ENCODE measurements around the gene YPEL1. TPM values are rescaled to one million over a fixed set of nuclear protein-coding genes. Genes with fewer than 3 reads are reported as not detected.

The YPEL1 gene
- total and polyA plus RNA-seq, 10 of the 15 experiments (the other 5 are each of a cell fraction or from before 2014, with no cell fraction given), result 0.13 to 5.0 (median 1.6) TPM

DNA sequence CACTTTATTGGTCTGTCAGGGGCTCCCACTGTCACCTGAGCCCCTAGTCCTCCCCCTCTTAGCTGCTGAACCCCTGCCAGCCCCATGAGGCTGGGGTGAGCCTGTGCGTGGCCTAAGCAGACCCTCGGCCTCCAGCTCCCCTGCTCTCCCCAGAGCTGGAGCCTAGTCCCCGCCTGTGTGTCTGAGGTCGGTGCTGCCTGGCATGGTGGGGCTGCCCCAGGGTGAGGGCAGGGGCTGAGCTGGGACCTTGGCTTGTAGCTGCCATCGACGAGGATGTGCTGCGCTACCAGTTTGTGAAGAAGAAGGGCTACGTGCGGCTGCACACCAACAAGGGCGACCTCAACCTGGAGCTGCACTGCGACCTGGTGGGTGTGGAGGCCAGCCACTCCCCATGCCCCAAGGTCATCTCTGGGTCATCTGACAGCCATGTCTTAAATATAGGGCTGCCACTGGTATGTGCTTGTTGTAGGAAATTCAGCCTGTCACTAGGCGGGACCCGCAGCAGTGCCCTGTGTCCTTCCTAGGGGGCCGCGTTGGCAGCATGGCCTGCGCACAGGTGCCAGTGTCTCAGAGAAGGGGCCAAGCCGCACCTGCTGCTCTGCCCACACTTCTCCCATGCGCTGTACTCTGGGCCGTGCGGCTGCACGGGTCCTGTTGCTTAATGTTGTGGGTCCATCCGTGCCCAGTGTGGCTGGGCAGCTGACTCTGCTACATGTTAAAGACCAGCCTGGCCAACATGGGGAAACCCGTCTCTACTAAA is 48.8 kb downstream of the YPEL1 start:
- Histone ChIP-seq H3K9me3 (replicated peaks; ENCODE audit: control insufficient read depth, insufficient read depth, low read length) (no peaks in the 10 kb centered on the region), H3K79me2 (ENCODE audit: control insufficient read depth, insufficient read depth, low read length) (no peaks in the 10 kb centered on the region), H3K9ac (ENCODE audit: control insufficient read depth, insufficient read depth, low read length) (no peak overlapping the region), H4K20me1 (ENCODE audit: control insufficient read depth, insufficient read depth) (no peaks in the 10 kb centered on the region), H3K36me3 (ENCODE audit: control insufficient read depth in 2 of 2, insufficient read depth in 2 of 2, low read length in 1 of 2) (peaks cover 19 to 26% of the 10 kb centered on the region in 2 experiments), H3K27me3 (replicated peaks in 1 of 2; ENCODE audit: control insufficient read depth in 2 of 2, insufficient read depth in 2 of 2, low read length in 1 of 2) (no peaks in the 10 kb centered on the region), H3K4me2 (ENCODE audit: control insufficient read depth, insufficient read depth) (no peak overlapping the region), H3K4me1 (ENCODE audit: control insufficient read depth, insufficient read depth, low read length) (peaks cover 27% of the 10 kb centered on the region), H3K4me3 (no peak overlapping the region), H3K27ac (ENCODE audit: control insufficient read depth, insufficient read depth) (no peak overlapping the region), H2AFZ (ENCODE audit: control insufficient read depth, low read depth, low read length) (no peak overlapping the region)
- CTCF ChIA-PET, result no interaction called here
- no peak for DNase-seq (ENCODE audit: low read depth, low spot score)
- in situ Hi-C loops (cut with MboI) (no loop called here), intact Hi-C loops (cut with micrococcal nuclease; ENCODE audit: unreplicated experiment) (no loop called here)
- RAD21 ChIA-PET (ENCODE audit: unreplicated experiment), result no interaction called here
- no TSS peak for BruUV-seq (replicated peaks)
- TF ChIP-seq HDGF (IDR thresholded peaks at IDR 0.05) (no peak), HCFC1 (IDR thresholded peaks at IDR 0.05; ENCODE audit: low read length) (no peak), TCF12 (IDR thresholded peaks at IDR 0.05; ENCODE audit: low read depth, low read length) (no peak)
- POLR2A ChIA-PET, result no interaction called here
- WGBS (ENCODE audit: insufficient coverage, insufficient replicate concordance, low lambda C conversion rate, missing lambda C conversion rate), result 96% methylated on average over 23 of the region's 23 CpGs
- no peak for FAIRE-seq
- no peak for ATAC-seq
- SMC1A ChIA-PET (ENCODE audit: uncharacterized antibody, unreplicated experiment), result no interaction called here

DNA sequence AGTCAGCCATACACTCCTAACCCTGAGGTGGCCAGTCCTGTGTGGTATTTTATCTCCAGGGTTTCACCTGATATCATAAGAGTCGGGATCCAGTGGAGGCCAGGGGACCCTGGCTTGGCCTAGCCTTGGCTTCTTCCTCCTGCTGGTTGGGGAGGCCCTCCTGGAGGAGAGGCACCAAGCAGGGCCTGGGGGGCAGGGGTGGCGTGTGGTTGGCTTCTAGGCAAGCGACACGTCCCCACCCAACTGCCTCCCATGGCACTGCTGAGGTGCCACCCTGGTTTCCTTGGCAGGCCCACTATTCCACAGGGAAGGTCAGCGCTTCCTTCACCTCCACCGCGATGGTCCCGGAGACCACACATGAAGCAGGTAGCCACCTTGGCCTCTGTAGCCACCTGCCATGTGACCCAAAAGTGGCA is 49.4 kb downstream of the YPEL1 start:
- Histone ChIP-seq H3K27ac (ENCODE audit: control insufficient read depth, insufficient read depth) (no peak overlapping the region), H3K36me3 (ENCODE audit: control insufficient read depth in 2 of 2, insufficient read depth in 2 of 2, low read length in 1 of 2) (peaks cover 21 to 27% of the 10 kb centered on the region in 2 experiments), H2AFZ (ENCODE audit: control insufficient read depth, low read depth, low read length) (no peak overlapping the region), H3K4me1 (ENCODE audit: control insufficient read depth, insufficient read depth, low read length) (peaks cover 27% of the 10 kb centered on the region), H3K27me3 (replicated peaks in 1 of 2; ENCODE audit: control insufficient read depth in 2 of 2, insufficient read depth in 2 of 2, low read length in 1 of 2) (no peaks in the 10 kb centered on the region), H3K9ac (ENCODE audit: control insufficient read depth, insufficient read depth, low read length) (no peak overlapping the region), H3K4me2 (ENCODE audit: control insufficient read depth, insufficient read depth) (no peak overlapping the region), H3K4me3 (no peak overlapping the region), H3K79me2 (ENCODE audit: control insufficient read depth, insufficient read depth, low read length) (no peaks in the 10 kb centered on the region), H4K20me1 (ENCODE audit: control insufficient read depth, insufficient read depth) (no peaks in the 10 kb centered on the region), H3K9me3 (replicated peaks; ENCODE audit: control insufficient read depth, insufficient read depth, low read length) (no peaks in the 10 kb centered on the region)
- WGBS (ENCODE audit: insufficient coverage, insufficient replicate concordance, low lambda C conversion rate, missing lambda C conversion rate), result 91% methylated on average over 8 of the region's 8 CpGs
- RAD21 ChIA-PET (ENCODE audit: unreplicated experiment), result no interaction called here
- DNase-seq (ENCODE audit: low read depth, low spot score) (no peak), ATAC-seq (no peak), FAIRE-seq (no peak)
- POLR2A ChIA-PET, result no interaction called here
- intact Hi-C loops (cut with micrococcal nuclease; ENCODE audit: unreplicated experiment) (no loop called here), in situ Hi-C loops (cut with MboI) (no loop called here)
- no TSS peak for BruUV-seq (replicated peaks)
- TF ChIP-seq SIN3A (IDR thresholded peaks at IDR 0.05; ENCODE audit: low read depth, low read length) (no peak), BCL11A (IDR thresholded peaks at IDR 0.05; ENCODE audit: low read depth, low read length) (no peak), CBX5 (IDR thresholded peaks at IDR 0.05; ENCODE audit: low read depth) (no peak), JUNB (IDR thresholded peaks at IDR 0.05) (no peak)
- TF ChIP-seq, protein P1, sequence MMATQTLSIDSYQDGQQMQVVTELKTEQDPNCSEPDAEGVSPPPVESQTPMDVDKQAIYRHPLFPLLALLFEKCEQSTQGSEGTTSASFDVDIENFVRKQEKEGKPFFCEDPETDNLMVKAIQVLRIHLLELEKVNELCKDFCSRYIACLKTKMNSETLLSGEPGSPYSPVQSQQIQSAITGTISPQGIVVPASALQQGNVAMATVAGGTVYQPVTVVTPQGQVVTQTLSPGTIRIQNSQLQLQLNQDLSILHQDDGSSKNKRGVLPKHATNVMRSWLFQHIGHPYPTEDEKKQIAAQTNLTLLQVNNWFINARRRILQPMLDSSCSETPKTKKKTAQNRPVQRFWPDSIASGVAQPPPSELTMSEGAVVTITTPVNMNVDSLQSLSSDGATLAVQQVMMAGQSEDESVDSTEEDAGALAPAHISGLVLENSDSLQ (IDR thresholded peaks at IDR 0.05), result no peak
- CTCF ChIA-PET, result no interaction called here
- SMC1A ChIA-PET (ENCODE audit: uncharacterized antibody, unreplicated experiment), result no interaction called here

Measured in GM12878 (cell line).